Gastroesophageal sphincter (tissue), 3 donors: ENCODE results near the gene LRRTM4.

ENCODE experiments used
- CTCF ChIP-seq, 4 experiments: fragments of 200-600 bp in 2 of 4; fragments of 450-650 bp in 2 of 4; sonication (generic) in 1 of 4; IDR thresholded peaks; one replicate each; pipeline ENCODE4 v1.5.1; 2017 to 2019; ENCODE audit warnings: antibody characterized with exemption in 4 of 4, mild to moderate bottlenecking in 2 of 4, moderate library complexity in 2 of 4
- POLR2A ChIP-seq, 2 donors: fragments of 450-650 bp; IDR thresholded peaks; one replicate each; pipeline ENCODE4 v1.6.1; 2017; ENCODE audit warnings: antibody characterized with exemption in 2 of 2, mild to moderate bottlenecking in 2 of 2, moderate library complexity in 1 of 2

GRCh38 chr2:77156599-77156998 lies 365.6 kb downstream of the LRRTM4 start:
- TF ChIP-seq POLR2A (IDR thresholded peaks at IDR 0.05) (no peak), CTCF (IDR thresholded peaks at IDR 0.05) (no peak)
